CD14-positive monocyte (primary cell): Measurements from ENCODE around the gene SYT2. TPM values are rescaled to one million over a fixed set of nuclear protein-coding genes. Genes with fewer than 3 reads are reported as not detected.
"Not testable (repeated sequence)": the region's sequence is repeated elsewhere in the genome, so short reads cannot be mapped to it uniquely, and the experiment has no call there.

ENCODE experiments used
- DNase-seq, 3 donors: peaks; one replicate each; pipeline ENCODE4 v3.0.0-alpha.2; 2011 to 2022
- H2AFZ ChIP-seq: 2 replicates; pipeline ENCODE4 v1.6.0; 2012; ENCODE audit warnings: mild to moderate bottlenecking, low read depth, low read length, inconsistent platforms; ENCODE audit not compliant: insufficient read depth, poor library complexity, severe bottlenecking
- H3K27ac ChIP-seq, 2 donors: 1 replicate in 1 of 2; 2 replicates in 1 of 2; pipeline ENCODE4 v1.5.1; 2012 to 2013; ENCODE audit warnings: low read length in 2 of 2, control low read depth in 1 of 2, inconsistent platforms in 1 of 2, low read depth in 1 of 2, mild to moderate bottlenecking in 1 of 2
- H3K27me3 ChIP-seq, 2 donors: one replicate each; pipeline versions ENCODE4 v1.6.0 to v1.6.1; 2011 to 2013; ENCODE audit warnings: low read length in 2 of 2; ENCODE audit not compliant: control insufficient read depth in 2 of 2, insufficient read depth in 2 of 2
- H3K36me3 ChIP-seq, 2 donors: replicated peaks in 1 of 2; 1 replicate in 1 of 2; 2 replicates in 1 of 2; pipeline versions ENCODE4 v1.5.1 to v1.6.1; 2012 to 2013; ENCODE audit warnings: low read length in 2 of 2, control low read depth in 1 of 2, inconsistent platforms in 1 of 2, mild to moderate bottlenecking in 1 of 2; ENCODE audit not compliant: insufficient read depth in 2 of 2, control insufficient read depth in 1 of 2
- H3K4me1 ChIP-seq, 2 donors: 1 replicate in 1 of 2; 2 replicates in 1 of 2; pipeline versions ENCODE4 v1.5.1 to v1.6.1; 2012 to 2013; ENCODE audit warnings: low read length in 2 of 2, control low read depth in 1 of 2, inconsistent platforms in 1 of 2, mild to moderate bottlenecking in 1 of 2, moderate library complexity in 1 of 2; ENCODE audit not compliant: insufficient read depth in 2 of 2, control insufficient read depth in 1 of 2
- H3K4me2 ChIP-seq: replicated peaks from 2 replicates; pipeline ENCODE3; 2012; ENCODE audit warnings: low read length, moderate library complexity, mild to moderate bottlenecking; ENCODE audit not compliant: poor library complexity, severe bottlenecking; ENCODE audit errors: extremely low read depth
- H3K4me3 ChIP-seq, 3 experiments: fragments of 200-600 bp in 1 of 3; sonication (generic) in 1 of 3; replicated peaks in 1 of 3; 1 replicate in 2 of 3; 2 replicates in 1 of 3; pipeline ENCODE4 v1.5.1; 2011 to 2013; ENCODE audit warnings: low read length in 3 of 3, mild to moderate bottlenecking in 3 of 3, control low read depth in 2 of 3, low read depth in 2 of 3, inconsistent platforms in 1 of 3, moderate library complexity in 1 of 3
- H3K79me2 ChIP-seq: 2 replicates; pipeline ENCODE4 v1.6.0; 2012; ENCODE audit warnings: mild to moderate bottlenecking, control low read depth, inconsistent platforms, low read length, moderate library complexity; ENCODE audit not compliant: insufficient read depth
- H3K9ac ChIP-seq: 2 replicates; pipeline ENCODE4 v1.6.0; 2017; ENCODE audit warnings: low read length, mild to moderate bottlenecking; ENCODE audit not compliant: insufficient read depth, poor library complexity, severe bottlenecking
- H3K9me3 ChIP-seq, 2 donors: replicated peaks in 1 of 2; 1 replicate in 1 of 2; 2 replicates in 1 of 2; pipeline versions ENCODE4 v1.5.1 to v1.6.1; 2012 to 2013; ENCODE audit warnings: low read length in 2 of 2, control low read depth in 1 of 2; ENCODE audit not compliant: control insufficient read depth in 1 of 2, insufficient read depth in 1 of 2
- H4K20me1 ChIP-seq: 2 replicates; pipeline ENCODE4 v1.6.0; 2012; ENCODE audit warnings: mild to moderate bottlenecking, low read length, control low read depth, moderate library complexity; ENCODE audit not compliant: insufficient read depth
- H3K27ac Mint-ChIP-seq, 7 donors: one replicate each; pipeline ENCODE4 v1.8.0; 2020; ENCODE audit warnings: mild to moderate bottlenecking in 7 of 7, mixed read lengths in 7 of 7, moderate library complexity in 6 of 7, inconsistent platforms in 2 of 7
- H3K27me3 Mint-ChIP-seq, 3 donors: one replicate each; pipeline ENCODE4 v1.8.0; 2021 to 2022; ENCODE audit warnings: low read depth in 3 of 3, mild to moderate bottlenecking in 3 of 3, mixed read lengths in 3 of 3, moderate library complexity in 3 of 3, inconsistent platforms in 1 of 3
- H3K36me3 Mint-ChIP-seq, 2 donors: one replicate each; pipeline ENCODE4 v1.8.0; 2020; ENCODE audit warnings: mixed read lengths in 2 of 2, inconsistent platforms in 1 of 2, mild to moderate bottlenecking in 1 of 2
- H3K4me1 Mint-ChIP-seq: one replicate; pipeline ENCODE4 v1.8.0; 2020; ENCODE audit warnings: mild to moderate bottlenecking, mixed read lengths
- H3K4me3 Mint-ChIP-seq, 2 donors: one replicate each; pipeline ENCODE4 v1.8.0; 2020; ENCODE audit warnings: mild to moderate bottlenecking in 2 of 2, mixed read lengths in 2 of 2, moderate library complexity in 1 of 2
- H3K9me3 Mint-ChIP-seq, 7 donors: one replicate each; pipeline ENCODE4 v1.8.0; 2020 to 2022; ENCODE audit warnings: mixed read lengths in 7 of 7, mild to moderate bottlenecking in 6 of 7, moderate library complexity in 6 of 7, inconsistent platforms in 2 of 7
- CTCF ChIP-seq: fragments of 200-600 bp; IDR thresholded peaks from one replicate; pipeline ENCODE4 v1.8.0; 2022; ENCODE audit warnings: antibody characterized with exemption, mild to moderate bottlenecking
- WGBS: methylation state at CpG from one replicate; pipeline ENCODE4 v1.1.5; 2013; ENCODE audit warnings: missing lambda C conversion rate; ENCODE audit not compliant: insufficient coverage; 5-methylcytosine and 5-hydroxymethylcytosine counted together
- intact Hi-C, 2 donors: fragments of 100-400 bp; cut with micrococcal nuclease; formaldehyde crosslinking; loops; one replicate each; pipeline versions ENCODE4 v1.15.0 to v1.15.1; 2023
- polyA plus RNA-seq, 3 donors: library from polyadenylated mRNA; depleted of rRNA in 1 of 3; unstranded in 2 of 3; stranded (reverse) in 1 of 3; fragments of 300-500 nt in 2 of 3; fragments of >200 nt in 1 of 3; fragmentation: Illumina TruSeq in 2 of 3; gene quantifications; 1 replicate in 2 of 3; 2 replicates in 1 of 3; pipeline ENCODE4 v1.2.3, GENCODE V29; 2012 to 2021

The SYT2 gene
- polyA plus RNA-seq, 3 donors: not detected

GRCh38 chr1:202619505-202619904 is 90.7 kb downstream of the SYT2 start:
- H3K79me2 ChIP-seq: no peaks in the 10 kb centered on the region
- Mint-ChIP-seq H3K4me3 (no peak overlapping the region), H3K27me3 (peaks cover 15 to 80% (median 15%) of the 10 kb centered on the region in 3 donors), H3K27ac (no peak overlapping the region), H3K4me1 (peaks cover 40% of the 10 kb centered on the region), H3K9me3 (peaks cover 2 to 32% (median 19%) of the 10 kb centered on the region in 7 donors), H3K36me3 (peaks cover 5 to 18% of the 10 kb centered on the region in 2 donors)
- no peak overlapping the region for H3K9ac ChIP-seq
- peaks cover 2 to 12% of the 10 kb centered on the region in 2 donors for H3K9me3 ChIP-seq
- peaks cover 82 to 92% of the 10 kb centered on the region in 2 donors for H3K27me3 ChIP-seq
- H2AFZ ChIP-seq: no peak overlapping the region
- peaks cover 27 to 35% of the 10 kb centered on the region in 2 donors for H3K4me1 ChIP-seq
- no peak overlapping the region for H3K4me3 ChIP-seq
- WGBS: 100% methylated on average over 2 of the region's 2 CpGs
- peaks cover 95% of the 10 kb centered on the region for H4K20me1 ChIP-seq
- no peaks in the 10 kb centered on the region for H3K36me3 ChIP-seq
- H3K4me2 ChIP-seq: no peak overlapping the region
- intact Hi-C loops: loop anchor here in 1 of 2 donors (10.0 kb wide), 1 partner anchor 135 kb away; no protein-coding TSS in a partner anchor
- TF ChIP-seq CTCF: no peak
- H3K27ac ChIP-seq: no peak overlapping the region
- no peak for DNase-seq

GRCh38 chr1:202619012-202619411 is 91.2 kb downstream of the SYT2 start:
- H3K4me1 Mint-ChIP-seq: peaks cover 43% of the 10 kb centered on the region
- peaks cover 8 to 20% of the 10 kb centered on the region in 2 donors for H3K36me3 Mint-ChIP-seq
- H3K9me3 Mint-ChIP-seq: peaks cover 2 to 32% (median 20%) of the 10 kb centered on the region in 7 donors
- peaks cover 2 to 13% of the 10 kb centered on the region in 2 donors for H3K9me3 ChIP-seq
- 93% methylated on average over 10 of the region's 11 CpGs for WGBS
- peaks cover 20 to 85% (median 20%) of the 10 kb centered on the region in 3 donors for H3K27me3 Mint-ChIP-seq
- peaks cover 27 to 37% of the 10 kb centered on the region in 2 donors for H3K4me1 ChIP-seq
- H3K4me2 ChIP-seq, H3K4me3 ChIP-seq, H2AFZ ChIP-seq, H3K27ac Mint-ChIP-seq, H3K9ac ChIP-seq, H3K4me3 Mint-ChIP-seq, H3K79me2 ChIP-seq, H3K27ac ChIP-seq, DNase-seq, H3K36me3 ChIP-seq: not testable (repeated sequence)
- peaks cover 82 to 92% of the 10 kb centered on the region in 2 donors for H3K27me3 ChIP-seq
- H4K20me1 ChIP-seq: peaks cover 95% of the 10 kb centered on the region
- intact Hi-C loops: loop anchor here in 1 of 2 donors (10.0 kb wide), 1 partner anchor 134 kb away; no protein-coding TSS in a partner anchor
